IPS-18a (cell line): ENCODE results near the gene SHISAL2A.
"Not testable (repeated sequence)": the region's sequence is repeated elsewhere in the genome, so short reads cannot be mapped to it uniquely, and the experiment has no call there.

ENCODE experiments used
- H3K27ac ChIP-seq: one replicate; pipeline ENCODE4 v1.5.1; 2013; ENCODE audit warnings: low read length
- H3K27me3 ChIP-seq: one replicate; pipeline ENCODE4 v1.6.1; 2013; ENCODE audit warnings: mild to moderate bottlenecking, low read length; ENCODE audit not compliant: control insufficient read depth, insufficient read depth
- H3K36me3 ChIP-seq: one replicate; pipeline ENCODE4 v1.6.1; 2013; ENCODE audit warnings: low read depth, low read length; ENCODE audit not compliant: control insufficient read depth
- H3K4me1 ChIP-seq: one replicate; pipeline ENCODE4 v1.6.1; 2013; ENCODE audit warnings: low read depth, low read length; ENCODE audit not compliant: control insufficient read depth
- H3K4me3 ChIP-seq: one replicate; pipeline ENCODE4 v1.5.1; 2013; ENCODE audit warnings: low read length
- H3K9ac ChIP-seq: one replicate; pipeline ENCODE4 v1.6.1; 2013; ENCODE audit warnings: mild to moderate bottlenecking, low read length, moderate library complexity
- H3K9me3 ChIP-seq: one replicate; pipeline ENCODE4 v1.6.1; 2013; ENCODE audit warnings: low read depth, low read length; ENCODE audit not compliant: control insufficient read depth

The SHISAL2A gene

DNA sequence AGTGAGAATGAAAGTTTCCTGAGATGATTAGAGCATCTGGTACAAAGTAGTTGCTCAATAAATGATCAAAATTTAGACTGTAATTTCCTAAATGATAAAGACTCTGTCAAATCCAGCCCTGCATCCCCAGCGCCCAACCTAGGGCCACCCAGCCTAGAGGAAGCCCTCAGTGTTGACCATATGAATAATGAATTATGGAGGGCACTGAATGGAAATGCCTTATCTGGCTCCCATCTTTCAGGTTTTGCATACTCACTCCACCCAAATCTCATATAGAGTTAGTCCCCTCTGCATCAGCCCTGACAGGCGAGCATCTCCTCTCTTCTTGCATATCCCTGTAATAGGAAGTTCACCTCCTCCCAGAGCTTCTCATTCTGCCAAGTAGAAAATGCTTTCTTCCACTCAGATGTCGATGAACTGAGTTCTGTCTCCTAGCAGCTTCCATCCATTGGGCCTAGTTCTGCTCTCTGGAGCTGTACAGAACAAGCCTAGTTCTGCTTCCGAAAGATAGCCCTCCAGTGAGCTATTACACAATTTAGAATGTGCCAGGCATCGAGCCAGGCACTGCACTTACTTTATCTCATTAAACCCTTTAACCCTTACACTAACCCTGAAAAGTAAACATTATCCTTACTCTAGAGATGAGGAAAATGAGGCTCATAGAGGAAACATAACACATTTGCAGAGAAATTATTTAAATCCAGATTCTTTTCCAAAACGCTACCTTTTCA, 44.3 kb downstream of the SHISAL2A start:
- H3K27me3 ChIP-seq, result no peaks in the 10 kb centered on the region
- no peaks in the 10 kb centered on the region for H3K9me3 ChIP-seq
- peaks cover 7% of the 10 kb centered on the region for H3K4me1 ChIP-seq
- no peak overlapping the region for H3K4me3 ChIP-seq
- no peak overlapping the region for H3K9ac ChIP-seq
- no peaks in the 10 kb centered on the region for H3K36me3 ChIP-seq
- H3K27ac ChIP-seq, result no peak overlapping the region

DNA sequence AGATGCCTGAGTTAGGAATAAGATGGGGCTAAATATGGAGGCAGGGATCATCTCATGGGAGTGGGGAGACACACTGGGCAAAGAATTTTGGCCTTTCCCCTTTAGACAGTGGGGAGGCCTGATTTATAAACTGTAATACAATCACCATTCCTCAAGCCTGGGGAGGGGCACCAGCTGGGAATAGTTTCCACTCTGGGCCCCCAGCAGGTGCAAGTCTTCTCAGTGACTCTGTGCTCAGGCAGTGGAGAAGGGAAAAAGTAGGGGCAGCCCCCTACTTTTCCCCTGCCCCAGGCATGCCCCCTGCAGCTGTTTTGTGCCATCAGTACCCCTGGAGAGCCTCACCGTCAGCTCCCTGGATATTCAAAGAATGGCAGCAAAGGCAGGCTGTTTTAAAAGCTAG, 46.1 kb downstream of the SHISAL2A start:
- H3K27ac ChIP-seq, result no peak overlapping the region
- no peak overlapping the region for H3K4me3 ChIP-seq
- peaks cover 7% of the 10 kb centered on the region for H3K4me1 ChIP-seq
- H3K9me3 ChIP-seq, result no peaks in the 10 kb centered on the region
- H3K9ac ChIP-seq, result no peak overlapping the region
- no peaks in the 10 kb centered on the region for H3K27me3 ChIP-seq
- no peaks in the 10 kb centered on the region for H3K36me3 ChIP-seq

DNA sequence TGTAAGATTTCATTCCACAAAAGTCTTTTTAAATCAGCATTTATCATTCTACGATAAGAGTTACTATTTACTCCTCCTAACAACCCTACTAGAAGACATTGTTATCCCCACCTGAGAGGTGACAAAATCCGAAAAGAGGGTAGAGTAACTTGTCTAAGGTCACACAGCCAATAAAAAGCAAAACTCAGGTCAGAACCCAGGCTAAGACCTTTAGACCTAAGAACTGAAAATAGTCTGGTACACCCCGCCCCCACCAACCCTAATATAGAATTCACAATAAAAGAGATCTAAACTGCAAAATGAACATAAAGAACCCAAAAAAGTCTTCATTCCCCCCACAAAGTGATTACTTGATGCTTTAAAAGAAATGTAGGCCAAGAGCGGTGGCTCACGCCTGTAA, 46.5 kb downstream of the SHISAL2A start:
- H3K27me3 ChIP-seq, result no peaks in the 10 kb centered on the region
- no peak overlapping the region for H3K9ac ChIP-seq
- no peaks in the 10 kb centered on the region for H3K9me3 ChIP-seq
- no peak overlapping the region for H3K4me3 ChIP-seq
- no peaks in the 10 kb centered on the region for H3K36me3 ChIP-seq
- peaks cover 7% of the 10 kb centered on the region for H3K4me1 ChIP-seq
- H3K27ac ChIP-seq, result no peak overlapping the region

DNA sequence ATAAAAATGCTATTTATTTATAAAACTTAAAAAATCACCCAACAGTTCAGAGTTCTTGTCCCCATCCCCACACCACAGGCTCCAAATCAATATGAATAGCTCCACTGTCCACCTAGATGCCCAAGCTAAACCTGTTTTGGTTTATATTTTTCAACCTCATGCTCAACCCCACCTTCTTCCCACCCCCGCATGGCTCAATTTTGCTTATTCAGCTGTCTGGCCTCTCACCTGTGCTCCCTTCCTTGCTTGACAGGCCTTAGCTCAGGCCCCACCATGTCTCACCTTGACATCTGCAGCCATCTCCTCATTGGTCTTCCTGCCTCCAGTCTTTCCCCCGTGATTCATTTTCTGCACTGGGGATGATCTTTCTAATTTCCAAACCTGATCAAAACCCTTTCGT, 47.4 kb downstream of the SHISAL2A start:
- no peak overlapping the region for H3K4me3 ChIP-seq
- H3K9ac ChIP-seq, result no peak overlapping the region
- peaks cover 2% of the 10 kb centered on the region for H3K4me1 ChIP-seq
- no peak overlapping the region for H3K27ac ChIP-seq
- H3K36me3 ChIP-seq, result peaks cover 7% of the 10 kb centered on the region
- no peaks in the 10 kb centered on the region for H3K27me3 ChIP-seq
- no peaks in the 10 kb centered on the region for H3K9me3 ChIP-seq

DNA sequence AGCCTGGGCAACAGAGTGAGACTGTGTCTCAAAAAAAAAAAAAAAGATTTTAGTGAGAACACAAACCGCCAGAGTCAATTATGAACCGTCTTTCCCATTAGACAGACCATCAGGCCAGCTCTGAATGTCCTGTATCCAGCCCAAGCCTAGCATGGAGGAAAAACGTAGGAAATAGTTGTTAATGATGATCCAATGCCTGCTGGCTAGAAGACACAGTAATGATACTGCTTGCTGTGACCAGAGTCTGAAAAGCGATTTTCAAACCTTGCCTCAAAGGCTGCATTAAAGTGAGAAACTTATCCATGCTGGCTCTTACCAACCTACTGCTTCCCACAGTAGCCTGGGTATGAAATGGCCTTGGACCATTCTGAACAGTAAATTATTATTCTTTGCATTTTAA, 48.2 kb downstream of the SHISAL2A start:
- Histone ChIP-seq H3K4me3 (no peak overlapping the region), H3K9me3 (no peaks in the 10 kb centered on the region), H3K9ac (no peak overlapping the region), H3K27me3 (no peaks in the 10 kb centered on the region), H3K27ac (no peak overlapping the region), H3K4me1 (peaks cover 2% of the 10 kb centered on the region), H3K36me3 (peaks cover 8% of the 10 kb centered on the region)

DNA sequence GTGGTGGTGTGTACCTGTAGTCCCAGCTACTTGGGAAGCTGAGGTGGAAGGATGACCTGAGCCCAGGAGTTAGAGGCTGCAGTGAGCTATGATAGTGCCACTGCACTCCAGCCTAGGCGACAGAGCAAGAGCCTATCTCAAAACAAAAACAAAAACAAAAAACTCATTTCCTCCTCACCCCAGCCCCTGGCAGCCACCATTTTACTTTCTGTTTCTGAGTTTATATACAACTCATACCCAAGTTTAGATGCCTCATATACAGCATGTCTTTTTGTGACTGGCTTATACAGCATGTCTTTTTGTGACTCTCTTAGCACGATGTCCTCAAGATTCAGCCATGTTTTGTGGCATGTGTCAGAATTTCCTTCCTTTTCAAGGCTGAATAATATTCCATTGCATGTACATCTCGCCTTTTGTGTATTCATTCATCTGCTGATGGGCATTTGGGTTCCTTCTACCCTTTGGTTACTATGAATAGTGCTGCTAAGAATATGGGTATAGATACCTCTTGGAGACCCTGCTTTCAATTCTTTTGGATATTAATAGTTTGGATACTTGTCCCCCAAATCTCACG, 50.5 kb downstream of the SHISAL2A start:
- Histone ChIP-seq H3K27me3 (no peaks in the 10 kb centered on the region), H3K4me1 (peaks cover 2% of the 10 kb centered on the region), H3K27ac (no peak overlapping the region), H3K4me3 (no peak overlapping the region), H3K9me3 (no peaks in the 10 kb centered on the region), H3K9ac (no peak overlapping the region), H3K36me3 (peaks cover 23% of the 10 kb centered on the region)

DNA sequence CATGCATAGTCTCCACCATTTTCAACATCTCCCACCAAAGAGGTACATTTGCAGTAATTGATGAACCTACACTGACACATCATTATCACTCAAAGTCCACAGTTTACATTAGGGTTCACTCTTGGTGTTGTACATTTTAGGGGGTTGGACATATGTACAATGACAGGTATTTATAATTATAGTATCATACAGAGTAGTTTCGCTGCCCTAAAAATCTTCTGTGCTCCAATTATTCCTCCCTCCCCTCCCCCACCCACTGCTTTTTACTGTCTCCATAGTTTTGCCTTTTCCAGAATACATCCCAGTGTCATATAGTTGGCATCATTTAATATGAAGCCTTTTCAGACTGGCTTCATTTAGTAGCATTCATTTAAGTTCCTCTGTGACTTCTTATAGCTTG, 51.6 kb downstream of the SHISAL2A start:
- H3K36me3 ChIP-seq, result peaks cover 25% of the 10 kb centered on the region
- no peak overlapping the region for H3K9ac ChIP-seq
- H3K27ac ChIP-seq, result no peak overlapping the region
- H3K4me3 ChIP-seq, result no peak overlapping the region
- H3K4me1 ChIP-seq, result peaks cover under 1% of the 10 kb centered on the region
- H3K27me3 ChIP-seq, result no peaks in the 10 kb centered on the region
- no peaks in the 10 kb centered on the region for H3K9me3 ChIP-seq

DNA sequence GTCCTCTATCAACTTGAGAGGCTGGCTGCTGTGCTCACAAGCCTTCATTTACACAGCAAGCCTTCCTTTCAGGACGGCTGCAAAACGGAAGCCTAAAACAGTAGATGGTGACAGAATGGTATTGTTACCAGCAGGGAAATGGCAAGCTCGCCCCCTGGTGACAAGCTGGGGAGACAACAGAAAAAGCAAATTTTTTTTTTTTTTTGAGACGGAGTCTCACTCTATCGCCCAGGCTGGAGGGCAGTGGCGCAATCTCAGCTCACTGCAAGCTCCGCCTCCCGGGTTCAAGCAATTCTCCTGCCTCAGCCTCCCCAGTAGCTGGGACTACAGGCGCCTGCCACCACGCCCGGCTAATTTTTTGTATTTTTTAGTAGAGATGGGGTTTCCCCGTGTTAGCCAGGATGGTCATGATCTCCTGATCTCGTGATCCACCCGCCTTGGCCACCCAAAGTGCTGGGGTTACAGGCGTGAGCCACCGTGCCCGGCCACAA, 53.3 kb downstream of the SHISAL2A start:
- not testable (repeated sequence) for H3K4me1 ChIP-seq, H3K9ac ChIP-seq, H3K4me3 ChIP-seq, H3K27me3 ChIP-seq, H3K9me3 ChIP-seq, H3K27ac ChIP-seq
- H3K36me3 ChIP-seq, result peaks cover 36% of the 10 kb centered on the region

DNA sequence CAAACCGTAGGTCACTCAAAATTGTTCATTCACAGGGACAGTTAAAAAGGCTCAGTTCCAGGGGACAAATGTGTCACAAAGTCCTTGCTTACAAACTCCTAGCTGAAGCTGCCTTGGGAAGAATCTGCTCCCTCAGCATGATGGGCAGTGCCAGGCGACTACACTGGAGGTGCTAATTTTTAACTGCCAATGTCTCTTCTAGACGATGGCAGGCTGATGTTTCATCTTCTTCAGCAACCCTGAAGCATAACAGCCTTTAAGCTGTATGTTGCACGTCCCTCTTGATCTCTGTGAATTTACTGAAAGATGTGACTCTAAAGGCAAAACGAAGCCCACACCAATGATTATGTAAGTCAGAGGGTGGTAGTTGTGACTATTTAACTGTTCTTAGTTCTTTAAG, 53.9 kb downstream of the SHISAL2A start:
- peaks cover 39% of the 10 kb centered on the region for H3K36me3 ChIP-seq
- no peaks in the 10 kb centered on the region for H3K4me1 ChIP-seq

DNA sequence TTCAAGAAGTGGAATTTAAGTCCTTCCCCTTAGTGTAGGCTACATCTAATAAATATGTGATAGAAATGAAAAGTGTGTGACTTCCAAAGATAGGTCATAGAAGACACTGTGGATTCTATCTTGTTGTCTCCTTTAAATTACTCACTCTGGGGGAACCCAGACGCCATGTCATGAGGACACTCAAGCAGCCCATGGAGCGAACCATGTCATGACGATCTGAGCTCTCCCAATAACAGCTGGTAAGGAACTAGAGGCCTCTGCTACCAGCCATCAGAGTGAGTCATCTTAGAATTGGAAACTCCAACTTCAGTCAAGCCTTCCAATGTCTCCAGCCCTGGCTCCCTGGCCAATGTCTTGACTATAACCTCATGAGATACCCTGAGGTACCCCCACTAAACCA, 58.9 kb downstream of the SHISAL2A start:
- Histone ChIP-seq H3K36me3 (peaks cover 42% of the 10 kb centered on the region), H3K4me3 (no peak overlapping the region), H3K9me3 (no peaks in the 10 kb centered on the region), H3K27ac (no peak overlapping the region), H3K27me3 (no peaks in the 10 kb centered on the region), H3K9ac (no peak overlapping the region), H3K4me1 (no peaks in the 10 kb centered on the region)

More for the DNA sequence above, 53.9 kb downstream of the SHISAL2A start:
- no peak overlapping the region for H3K9ac ChIP-seq
- H3K4me3 ChIP-seq, result no peak overlapping the region
- H3K27me3 ChIP-seq, result no peaks in the 10 kb centered on the region
- H3K27ac ChIP-seq, result no peak overlapping the region
- H3K9me3 ChIP-seq, result no peaks in the 10 kb centered on the region

DNA sequence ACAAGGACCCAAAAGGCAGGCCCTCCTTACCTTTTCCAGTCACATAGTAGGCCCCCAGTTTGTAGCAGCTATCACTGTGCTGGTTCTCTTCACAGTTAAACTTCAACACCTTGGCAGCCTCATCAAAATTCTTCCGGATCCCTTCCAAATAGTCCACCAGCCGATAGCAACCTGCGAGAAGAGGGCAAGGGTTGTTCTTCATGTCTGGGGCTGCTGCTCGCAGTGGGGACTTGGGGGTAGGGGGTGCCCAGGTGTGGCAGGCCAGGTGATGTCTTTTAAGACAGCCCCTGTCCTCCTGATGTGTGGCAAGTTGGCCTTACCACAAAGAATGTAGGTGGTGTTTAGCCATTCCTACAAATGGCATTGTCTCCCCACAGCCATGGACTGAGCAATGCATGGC, 59.7 kb downstream of the SHISAL2A start:
- Histone ChIP-seq H3K4me1 (no peaks in the 10 kb centered on the region), H3K9me3 (no peaks in the 10 kb centered on the region), H3K4me3 (no peak overlapping the region), H3K9ac (no peak overlapping the region), H3K27ac (no peak overlapping the region), H3K27me3 (no peaks in the 10 kb centered on the region), H3K36me3 (peaks cover 34% of the 10 kb centered on the region)

DNA sequence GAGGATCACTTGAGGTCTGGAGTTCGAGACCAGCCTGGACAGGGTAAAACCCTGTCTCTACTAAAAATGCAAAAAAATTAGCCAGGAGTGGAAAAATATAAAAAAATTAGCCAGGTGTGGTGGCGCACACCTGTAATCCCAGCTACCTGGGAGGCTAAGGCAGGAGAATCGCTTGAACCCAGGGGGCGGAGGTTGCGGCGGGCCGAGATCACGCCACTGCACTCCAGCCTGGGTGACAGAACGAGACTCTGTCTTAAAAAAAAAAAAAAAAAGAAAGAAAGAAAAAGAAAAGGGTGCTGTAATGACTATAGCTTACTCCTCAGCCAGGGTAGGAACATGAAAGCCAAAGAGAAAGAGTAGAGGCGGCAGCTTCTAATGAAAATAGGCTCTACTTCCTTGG, 60.4 kb downstream of the SHISAL2A start:
- not testable (repeated sequence) for H3K4me3 ChIP-seq, H3K27me3 ChIP-seq, H3K27ac ChIP-seq, H3K9me3 ChIP-seq, H3K4me1 ChIP-seq, H3K9ac ChIP-seq
- H3K36me3 ChIP-seq, result peaks cover 30% of the 10 kb centered on the region
